GM19239 (cell line): ENCODE results near the gene UROS.

Experiments
- DNase-seq: peaks from one replicate; pipeline ENCODE4 v3.0.0; 2011; ENCODE audit warnings: low spot score; ENCODE audit not compliant: insufficient read length
- FAIRE-seq: peaks from 2 replicates; lab custom pipeline; 2011; peaks lifted over from hg19 to GRCh38; lab: Jason Lieb, UNC

The UROS gene

GRCh38 chr10:125795128-125795527, 27.9 kb downstream of the UROS start:
- DNase-seq, result no peak
- no peak for FAIRE-seq

- FAIRE-seq, result no peak
These were observed 30.4 kb downstream of the UROS start for GRCh38 chr10:125792342-125793300.

GRCh38 chr10:125788156-125789034, 34.7 kb downstream of the UROS start:
- FAIRE-seq, result no peak
- no peak for DNase-seq

More at GRCh38 chr10:125792342-125793300, 30.4 kb downstream of the UROS start:
- no peak for DNase-seq

- no peak for DNase-seq
- FAIRE-seq, result no peak
These were observed 37.3 kb downstream of the UROS start for GRCh38 chr10:125785791-125786190.

GRCh38 chr10:125783957-125784356, 39.1 kb downstream of the UROS start:
- peak; percentile 98 for FAIRE-seq
- DNase-seq, result peak; percentile 36

- no peak for DNase-seq
- no peak for FAIRE-seq
These were observed 39.6 kb downstream of the UROS start for GRCh38 chr10:125783408-125783807.

GRCh38 chr10:125782616-125783015, 40.4 kb downstream of the UROS start:
- no peak for DNase-seq
- FAIRE-seq, result no peak

GRCh38 chr10:125782054-125782453, 41.0 kb downstream of the UROS start:
- no peak for DNase-seq
- FAIRE-seq, result no peak

- FAIRE-seq, result no peak
These were observed 41.7 kb downstream of the UROS start for GRCh38 chr10:125781374-125781773.

GRCh38 chr10:125779403-125780327, 43.4 kb downstream of the UROS start:
- FAIRE-seq, result no peak
- no peak for DNase-seq

More at GRCh38 chr10:125781374-125781773, 41.7 kb downstream of the UROS start:
- no peak for DNase-seq

- DNase-seq (no peak), FAIRE-seq (no peak)
These were observed 44.5 kb downstream of the UROS start for GRCh38 chr10:125778556-125778955.

GRCh38 chr10:125777806-125778205, 45.3 kb downstream of the UROS start:
- DNase-seq, result no peak
- no peak for FAIRE-seq

GRCh38 chr10:125775491-125776106, 47.5 kb downstream of the UROS start, which contains the start of gene MMP21:
TSS of gene MMP21 (minus strand) at chr10:125775821. CDS start at chr10:125775821, 0 bp downstream.
- no peak for FAIRE-seq

GRCh38 chr10:125774581-125775191, 48.4 kb downstream of the UROS start:
- FAIRE-seq (no peak), DNase-seq (no peak)

More at GRCh38 chr10:125775491-125776106, 47.5 kb downstream of the UROS start, which contains the start of gene MMP21:
- DNase-seq, result no peak

- no peak for FAIRE-seq
These were observed 49.1 kb downstream of the UROS start for GRCh38 chr10:125773687-125774543.

GRCh38 chr10:125772864-125773180, 50.2 kb downstream of the UROS start:
- no peak for FAIRE-seq
- DNase-seq, result no peak

More at GRCh38 chr10:125773687-125774543, 49.1 kb downstream of the UROS start:
- no peak for DNase-seq

GRCh38 chr10:125772112-125772863, 50.8 kb downstream of the UROS start:
- DNase-seq, result no peak
- FAIRE-seq, result no peak
